Type B pancreatic cell (in vitro differentiated cells): ENCODE measurements around the gene UQCR11. TPM values are rescaled to one million over a fixed set of nuclear protein-coding genes. Genes with fewer than 3 reads are reported as not detected.
A peak's percentile ranks its signal among the peaks of the same experiment; 100 is the strongest.

Source experiments
- DNase-seq: peaks from one replicate; pipeline ENCODE4 v3.0.0; 2021; ENCODE audit warnings: mixed read lengths; ENCODE audit not compliant: unreplicated experiment; ENCODE audit errors: extremely low spot score
- H3K27ac Mint-ChIP-seq: 2 replicates; pipeline ENCODE4 v1.8.0; 2021; ENCODE audit warnings: mild to moderate bottlenecking, mixed read lengths
- H3K27me3 Mint-ChIP-seq: 2 replicates; pipeline ENCODE4 v1.8.0; 2021; ENCODE audit warnings: mixed read lengths
- H3K36me3 Mint-ChIP-seq: 2 replicates; pipeline ENCODE4 v1.8.0; 2021; ENCODE audit warnings: mixed read lengths
- H3K4me1 Mint-ChIP-seq: one replicate; pipeline ENCODE4 v1.8.0; 2021; ENCODE audit warnings: mixed read lengths; ENCODE audit not compliant: unreplicated experiment
- H3K4me3 Mint-ChIP-seq: 2 replicates; pipeline ENCODE4 v1.8.0; 2021; ENCODE audit warnings: mild to moderate bottlenecking, mixed read lengths
- H3K9me3 Mint-ChIP-seq: 2 replicates; pipeline ENCODE4 v1.8.0; 2021; ENCODE audit warnings: mixed read lengths
- CTCF ChIP-seq: fragments of 200-600 bp; sonication (generic); conservative IDR thresholded peaks from 2 replicates; pipeline ENCODE4 v1.5.0; 2021; ENCODE audit warnings: antibody characterized with exemption, mild to moderate bottlenecking
- total RNA-seq: library from RNA; stranded (reverse); gene quantifications from 2 replicates; pipeline ENCODE4 v1.2.1, GENCODE V29; 2021; ENCODE audit warnings: low replicate concordance

Gene UQCR11
- total RNA-seq, 1 donor from 2014 or later: 191 TPM

GRCh38 chr19:1606138-1606651, 933 bp upstream of the UQCR11 start:
- Mint-ChIP-seq H3K27ac (peak overlapping the region; percentile 99), H3K4me3 (peak overlapping the region; percentile 99), H3K27me3 (no peaks in the 10 kb centered on the region), H3K4me1 (peaks cover 16% of the 10 kb centered on the region), H3K9me3 (no peaks in the 10 kb centered on the region), H3K36me3 (no peaks in the 10 kb centered on the region)
- no peak for TF ChIP-seq CTCF
- DNase-seq: no peak

DNA sequence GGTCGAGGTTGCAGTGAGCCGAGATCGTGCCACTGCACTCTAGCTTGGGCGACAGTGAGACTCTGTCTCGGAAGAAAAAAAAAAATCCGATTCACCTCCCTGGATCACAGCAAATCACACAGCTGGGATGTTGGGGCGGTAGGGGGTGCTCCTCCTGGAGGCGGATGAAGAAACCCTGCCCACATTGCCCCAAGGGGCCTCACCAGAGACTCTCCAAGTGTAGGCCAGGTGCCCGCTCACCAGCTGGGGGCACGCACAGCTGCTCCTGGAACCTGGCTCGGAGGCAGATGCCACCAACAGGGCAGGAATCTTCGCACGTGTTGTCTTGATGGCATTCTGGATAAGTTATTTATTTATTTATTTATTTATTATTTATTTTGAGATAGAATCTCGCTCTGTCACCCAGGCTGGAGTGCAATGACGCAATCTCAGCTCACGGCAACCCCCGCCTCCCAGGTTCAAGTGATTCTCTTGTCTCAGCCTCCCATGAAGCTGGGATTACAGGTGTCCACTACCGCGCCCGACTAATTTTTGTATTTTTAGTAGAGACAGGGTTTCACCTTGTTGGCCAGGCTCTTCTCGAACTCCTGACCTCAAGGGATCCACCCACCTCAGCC, 3.1 kb downstream of the UQCR11 start:
- H3K36me3 Mint-ChIP-seq: no peaks in the 10 kb centered on the region
- H3K4me3 Mint-ChIP-seq: peak overlapping the region; percentile 74
- H3K9me3 Mint-ChIP-seq: no peaks in the 10 kb centered on the region
- no peak for TF ChIP-seq CTCF
- H3K27ac Mint-ChIP-seq: no peak overlapping the region
- peaks cover 16% of the 10 kb centered on the region for H3K4me1 Mint-ChIP-seq
- DNase-seq: no peak
- no peaks in the 10 kb centered on the region for H3K27me3 Mint-ChIP-seq

DNA sequence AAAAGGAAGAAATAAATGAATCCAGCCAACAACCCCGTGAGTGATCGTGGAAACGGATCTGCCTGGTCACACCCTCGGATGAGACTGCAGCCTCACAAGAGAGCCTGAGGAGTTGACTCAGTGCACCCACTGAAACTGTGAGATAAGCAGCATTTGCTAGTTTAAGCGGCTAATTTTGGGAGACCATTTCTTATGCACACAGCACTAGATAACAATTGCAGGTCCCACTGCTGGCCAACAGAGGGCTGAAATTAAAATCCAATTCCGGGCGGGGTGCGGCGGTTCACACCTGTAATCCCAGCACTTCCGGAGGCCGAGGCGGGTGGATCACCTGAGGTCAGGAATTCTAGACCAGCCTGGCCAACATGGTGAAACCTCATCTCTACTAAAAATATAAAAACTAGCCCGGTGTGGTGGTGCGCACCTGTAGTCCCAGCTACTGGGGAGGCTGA, 3.6 kb downstream of the UQCR11 start:
- peak overlapping the region; percentile 39 for H3K4me3 Mint-ChIP-seq
- peak overlapping the region; percentile 23 for H3K27ac Mint-ChIP-seq
- no peak for DNase-seq
- H3K4me1 Mint-ChIP-seq: peaks cover 16% of the 10 kb centered on the region
- H3K9me3 Mint-ChIP-seq: no peaks in the 10 kb centered on the region
- H3K27me3 Mint-ChIP-seq: no peaks in the 10 kb centered on the region
- peak; percentile 49 for TF ChIP-seq CTCF
- no peaks in the 10 kb centered on the region for H3K36me3 Mint-ChIP-seq

- Mint-ChIP-seq H3K36me3 (no peaks in the 10 kb centered on the region), H3K9me3 (no peaks in the 10 kb centered on the region), H3K27ac (no peak overlapping the region), H3K4me3 (no peak overlapping the region), H3K4me1 (peaks cover 8% of the 10 kb centered on the region), H3K27me3 (no peaks in the 10 kb centered on the region)
- DNase-seq: no peak
- no peak for TF ChIP-seq CTCF
These were observed 5.8 kb downstream of the UQCR11 start for GRCh38 chr19:1599460-1599846.

GRCh38 chr19:1598777-1599459, 6.3 kb downstream of the UQCR11 start:
- H3K4me1 Mint-ChIP-seq: peaks cover 8% of the 10 kb centered on the region
- H3K27ac Mint-ChIP-seq: no peak overlapping the region
- no peak for DNase-seq
- no peak for TF ChIP-seq CTCF
- no peaks in the 10 kb centered on the region for H3K9me3 Mint-ChIP-seq
- H3K4me3 Mint-ChIP-seq: no peak overlapping the region
- no peaks in the 10 kb centered on the region for H3K27me3 Mint-ChIP-seq
- no peaks in the 10 kb centered on the region for H3K36me3 Mint-ChIP-seq
